H1 (cell line): Measurements from ENCODE around the gene CNTN6.

Source experiments
- EZH2 ChIP-seq: fragments of 200-600 bp; sonication (generic); IDR thresholded peaks from 2 replicates; pipeline ENCODE4 v1.7.1; 2012; ENCODE audit warnings: low read depth, mild to moderate bottlenecking, moderate library complexity, low read length, inconsistent platforms; ENCODE audit not compliant: severe bottlenecking
- GABPA ChIP-seq: IDR thresholded peaks from 2 replicates; pipeline ENCODE4 v1.6.1; 2011; ENCODE audit warnings: mild to moderate bottlenecking, low read length, moderate library complexity, borderline replicate concordance; ENCODE audit not compliant: insufficient read depth
- HDAC6 ChIP-seq: IDR thresholded peaks from one replicate; pipeline ENCODE4 v1.7.1; 2012; ENCODE audit warnings: low read depth, mild to moderate bottlenecking, inconsistent platforms, low read length, moderate library complexity
- MAFK ChIP-seq: IDR thresholded peaks from 2 replicates; pipeline ENCODE4 v1.6.1; 2012; ENCODE audit warnings: low read depth, mild to moderate bottlenecking, improper control_type of control experiment, low read length
- POLR2A ChIP-seq, 2 experiments: IDR thresholded peaks; 1 replicate in 1 of 2; 2 replicates in 1 of 2; pipeline ENCODE4 v1.6.1; 2011; ENCODE audit warnings: low read depth in 2 of 2, low read length in 2 of 2, mild to moderate bottlenecking in 2 of 2; ENCODE audit errors: control extremely low read depth in 1 of 2
- SRF ChIP-seq: IDR thresholded peaks from 2 replicates; pipeline ENCODE4 v1.6.1; 2011; ENCODE audit warnings: mild to moderate bottlenecking, low read depth, low read length, moderate library complexity
- SUZ12 ChIP-seq: fragments of 200-600 bp; sonication (generic); IDR thresholded peaks from 2 replicates; pipeline ENCODE4 v1.6.1; 2012; ENCODE audit warnings: mild to moderate bottlenecking, inconsistent platforms, low read length, moderate library complexity, mixed read lengths
- TF ChIP-seq, protein P1 (sequence below), 3 experiments: IDR thresholded peaks; 1 replicate in 2 of 3; 2 replicates in 1 of 3; pipeline versions ENCODE4 v1.5.1 to v1.6.1; 2011; ENCODE audit warnings: low read length in 3 of 3, mild to moderate bottlenecking in 3 of 3, inconsistent platforms in 2 of 3, low read depth in 1 of 3, moderate library complexity in 1 of 3; ENCODE audit not compliant: insufficient read depth in 1 of 3; ENCODE audit errors: control extremely low read depth in 1 of 3
- TF ChIP-seq, protein P2 (sequence below): IDR thresholded peaks from 2 replicates; pipeline ENCODE4 v1.6.1; 2011; ENCODE audit warnings: low read length, improper control_type of control experiment

DNA sequence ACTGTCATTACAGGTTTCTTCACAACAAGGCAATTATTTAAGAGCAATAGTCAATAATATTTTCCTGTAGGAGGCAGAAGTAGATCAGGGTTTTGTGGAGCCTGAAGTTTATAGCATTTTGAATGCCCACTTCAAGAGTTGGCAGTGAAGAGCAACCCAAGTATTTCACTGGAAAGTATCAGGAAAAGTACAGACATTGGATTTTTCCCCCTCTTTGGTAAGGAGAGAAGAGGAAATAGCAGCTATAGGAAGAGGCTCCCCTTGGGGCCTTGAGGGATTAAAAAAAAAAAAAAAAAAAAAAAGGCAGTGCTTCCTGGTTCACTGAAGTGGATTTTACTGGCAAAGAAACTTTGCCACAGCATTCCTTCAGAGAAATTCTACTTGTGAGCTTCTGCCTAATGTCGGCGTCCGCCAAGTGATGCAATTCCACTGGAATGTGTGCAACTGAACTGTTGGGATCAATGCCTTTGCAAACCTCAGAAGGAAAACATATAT lies 5.7 kb upstream of the CNTN6 start:
- no peak for TF ChIP-seq MAFK
- TF ChIP-seq, protein P1, sequence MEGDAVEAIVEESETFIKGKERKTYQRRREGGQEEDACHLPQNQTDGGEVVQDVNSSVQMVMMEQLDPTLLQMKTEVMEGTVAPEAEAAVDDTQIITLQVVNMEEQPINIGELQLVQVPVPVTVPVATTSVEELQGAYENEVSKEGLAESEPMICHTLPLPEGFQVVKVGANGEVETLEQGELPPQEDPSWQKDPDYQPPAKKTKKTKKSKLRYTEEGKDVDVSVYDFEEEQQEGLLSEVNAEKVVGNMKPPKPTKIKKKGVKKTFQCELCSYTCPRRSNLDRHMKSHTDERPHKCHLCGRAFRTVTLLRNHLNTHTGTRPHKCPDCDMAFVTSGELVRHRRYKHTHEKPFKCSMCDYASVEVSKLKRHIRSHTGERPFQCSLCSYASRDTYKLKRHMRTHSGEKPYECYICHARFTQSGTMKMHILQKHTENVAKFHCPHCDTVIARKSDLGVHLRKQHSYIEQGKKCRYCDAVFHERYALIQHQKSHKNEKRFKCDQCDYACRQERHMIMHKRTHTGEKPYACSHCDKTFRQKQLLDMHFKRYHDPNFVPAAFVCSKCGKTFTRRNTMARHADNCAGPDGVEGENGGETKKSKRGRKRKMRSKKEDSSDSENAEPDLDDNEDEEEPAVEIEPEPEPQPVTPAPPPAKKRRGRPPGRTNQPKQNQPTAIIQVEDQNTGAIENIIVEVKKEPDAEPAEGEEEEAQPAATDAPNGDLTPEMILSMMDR (IDR thresholded peaks at IDR 0.05; ENCODE audit: control extremely low read depth in 1 of 3, insufficient read depth in 1 of 3, low read depth in 1 of 3, low read length in 3 of 3): peak in 2 of 3 experiments; percentile 24 to 28; a peak in 2 of 4 replicates
- no peak for TF ChIP-seq EZH2
- no peak for TF ChIP-seq SUZ12
- no peak for TF ChIP-seq SRF
- TF ChIP-seq POLR2A (IDR thresholded peaks at IDR 0.05; ENCODE audit: control extremely low read depth in 1 of 2, low read depth in 2 of 2, low read length in 2 of 2): no peak
- no peak for TF ChIP-seq HDAC6
- no peak for TF ChIP-seq GABPA
- TF ChIP-seq, protein P2, sequence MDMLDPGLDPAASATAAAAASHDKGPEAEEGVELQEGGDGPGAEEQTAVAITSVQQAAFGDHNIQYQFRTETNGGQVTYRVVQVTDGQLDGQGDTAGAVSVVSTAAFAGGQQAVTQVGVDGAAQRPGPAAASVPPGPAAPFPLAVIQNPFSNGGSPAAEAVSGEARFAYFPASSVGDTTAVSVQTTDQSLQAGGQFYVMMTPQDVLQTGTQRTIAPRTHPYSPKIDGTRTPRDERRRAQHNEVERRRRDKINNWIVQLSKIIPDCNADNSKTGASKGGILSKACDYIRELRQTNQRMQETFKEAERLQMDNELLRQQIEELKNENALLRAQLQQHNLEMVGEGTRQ: no peak
